PC-9 (cell line): Measurements from ENCODE around the gene GRIA1.

Experiments used
- CTCF ChIP-seq: fragments of 200-600 bp; sonication (generic); conservative IDR thresholded peaks from 2 replicates; pipeline ENCODE4 v1.6.1; 2017; ENCODE audit warnings: mixed run types, antibody characterized with exemption, mild to moderate bottlenecking, moderate library complexity
- EZH2 ChIP-seq: fragments of 200-600 bp; sonication (generic); IDR thresholded peaks from 2 replicates; pipeline ENCODE4 v1.8.0; 2017; ENCODE audit warnings: antibody characterized with exemption, low read depth

GRCh38 chr5:153559926-153560325, 69.5 kb downstream of the GRIA1 start:
- TF ChIP-seq CTCF (no peak), EZH2 (no peak)
